Kidney tubule cell (primary cell): ENCODE data around the gene RYR2.

Source experiments
- DNase-seq: peaks from one replicate; pipeline ENCODE4 v3.0.0-alpha.2; 2018; ENCODE audit warnings: low spot score

The RYR2 gene

DNA sequence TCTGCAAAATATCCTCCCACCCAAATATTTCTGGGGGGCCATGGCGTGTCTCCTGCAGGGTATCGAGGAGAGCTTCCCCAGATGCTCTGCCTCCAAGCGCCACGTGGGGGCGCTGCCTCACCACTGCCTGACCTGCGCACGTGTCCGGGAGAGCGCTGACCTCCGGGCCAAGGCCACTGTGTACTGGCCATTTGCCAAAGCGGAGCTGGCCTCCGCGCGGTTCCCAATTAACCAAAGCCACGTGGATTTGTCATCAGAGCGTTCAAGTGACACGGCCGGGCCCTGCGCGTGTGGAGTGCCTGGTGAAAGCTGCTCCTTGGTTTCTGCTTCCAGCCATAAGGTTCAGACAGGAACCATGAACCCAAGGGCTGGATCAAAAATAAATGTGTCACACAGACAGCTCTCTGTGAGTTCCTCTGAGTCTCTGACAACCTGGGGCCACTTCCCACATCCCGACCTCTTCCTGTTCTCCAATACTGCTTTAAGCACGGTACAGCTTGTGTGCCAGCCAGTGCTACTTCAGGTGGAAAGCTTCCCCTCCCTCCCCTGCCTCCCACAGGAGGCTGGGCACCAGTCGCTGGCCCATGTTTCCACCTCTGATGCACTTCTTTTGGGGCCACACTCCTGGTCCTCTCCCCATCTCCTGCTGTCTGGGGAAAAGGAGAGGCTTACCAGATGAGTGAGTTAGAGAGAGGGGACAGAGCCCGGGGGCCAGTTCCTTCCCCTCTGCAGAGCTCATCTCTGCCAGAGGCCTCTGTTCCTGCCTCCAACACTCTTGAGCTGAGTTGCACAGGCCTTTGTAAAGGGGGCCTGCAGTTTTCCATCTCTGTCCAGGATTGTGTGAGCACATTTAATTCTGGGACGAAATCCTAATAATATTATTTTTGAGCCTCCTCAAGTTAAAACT lies 822.6 kb downstream of the RYR2 start:
- DNase-seq, result peak; percentile 89

DNA sequence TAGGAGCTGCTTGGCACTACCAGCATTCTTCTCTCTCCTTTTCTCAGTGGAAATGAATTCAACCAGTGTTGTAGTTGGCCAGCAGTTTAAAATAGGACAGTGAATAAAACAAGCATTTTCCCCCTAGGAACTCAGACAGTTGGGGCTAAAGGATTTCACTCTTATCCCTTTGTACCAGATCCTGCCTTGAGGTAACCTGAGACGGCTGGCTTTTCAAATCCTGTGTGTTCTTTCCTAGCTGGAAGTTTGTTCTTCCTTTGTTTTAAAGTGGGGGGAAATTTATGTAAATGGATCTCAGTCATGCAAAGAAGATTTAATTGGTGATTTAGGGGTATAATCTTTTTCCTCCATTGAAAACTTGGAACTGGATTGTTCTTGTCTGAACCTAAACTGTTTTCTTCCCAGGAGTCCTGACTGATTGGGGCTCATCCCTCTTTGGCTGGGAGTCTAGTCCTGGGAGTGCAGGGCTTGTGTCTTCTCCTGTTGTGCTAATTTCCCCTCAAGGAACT lies 825.5 kb downstream of the RYR2 start:
- DNase-seq, result no peak

DNA sequence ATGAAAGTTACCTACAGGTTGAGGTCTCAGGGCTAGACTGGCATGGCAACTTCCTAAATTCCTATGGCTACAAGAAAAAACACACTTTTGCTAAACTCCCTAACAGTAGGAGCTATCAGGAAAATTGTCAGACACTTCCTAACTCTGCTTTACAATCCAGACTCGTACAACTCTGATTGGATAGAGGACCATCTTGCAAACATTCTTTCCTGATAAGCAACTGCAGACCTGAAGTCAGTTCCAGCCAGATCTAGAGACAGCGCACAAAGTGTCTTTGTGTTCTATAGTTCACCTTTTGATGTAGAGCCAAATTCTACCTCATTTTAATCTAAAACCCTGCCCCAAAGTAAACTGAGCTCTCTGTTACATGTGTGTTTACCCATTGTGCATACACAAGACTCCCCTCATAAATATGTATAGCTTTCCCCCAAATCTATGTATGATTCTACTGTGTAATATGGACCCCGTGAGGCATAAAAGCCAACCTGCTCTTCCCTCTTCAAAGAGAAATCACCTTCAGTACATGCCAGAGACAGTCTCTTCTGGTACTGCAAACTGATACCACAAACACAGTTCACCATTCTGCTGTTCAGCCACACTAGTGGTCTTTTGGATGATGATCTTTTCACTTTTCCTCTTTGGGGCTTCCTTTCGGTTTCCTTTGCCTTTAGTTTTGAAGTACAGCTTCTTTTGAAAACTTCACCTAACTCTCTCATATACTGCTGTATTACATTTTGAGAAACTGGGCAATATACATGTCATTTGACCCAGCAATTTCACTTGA lies 827.0 kb downstream of the RYR2 start:
- DNase-seq, result no peak

DNA sequence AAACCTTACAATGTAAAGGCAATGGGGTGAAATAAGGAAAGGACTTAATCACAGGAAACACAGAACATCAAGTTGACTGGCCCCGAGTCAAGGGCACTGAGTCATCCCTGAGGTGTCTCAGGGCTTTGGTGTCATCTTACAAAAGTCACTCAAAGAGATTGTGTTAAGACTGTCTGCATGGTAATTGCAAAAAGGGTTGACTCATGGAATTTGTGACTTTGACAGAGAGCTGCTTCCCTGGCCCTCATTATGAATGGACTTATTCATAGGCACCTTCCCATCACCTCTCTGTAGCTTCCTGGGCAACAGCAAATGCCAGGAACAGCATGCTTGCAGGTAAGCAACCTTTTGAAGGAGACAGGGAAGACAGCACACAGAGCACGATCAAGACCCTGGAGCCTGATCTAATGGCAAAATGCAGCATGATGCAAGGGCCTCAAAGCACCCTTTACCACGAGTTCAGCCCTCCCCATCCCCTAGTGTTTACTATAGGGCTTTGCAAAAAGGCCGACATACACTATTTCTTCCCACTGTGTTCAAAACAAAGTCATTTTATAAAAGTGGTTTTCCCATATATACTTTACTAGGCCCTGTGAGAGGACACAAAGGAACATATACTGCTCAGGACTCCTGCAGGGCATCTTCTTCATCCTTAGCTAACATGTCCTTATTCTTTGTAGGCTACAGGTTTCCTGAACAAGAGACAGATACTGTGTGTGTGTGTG lies 831.7 kb downstream of the RYR2 start:
- peak; percentile 99 for DNase-seq

DNA sequence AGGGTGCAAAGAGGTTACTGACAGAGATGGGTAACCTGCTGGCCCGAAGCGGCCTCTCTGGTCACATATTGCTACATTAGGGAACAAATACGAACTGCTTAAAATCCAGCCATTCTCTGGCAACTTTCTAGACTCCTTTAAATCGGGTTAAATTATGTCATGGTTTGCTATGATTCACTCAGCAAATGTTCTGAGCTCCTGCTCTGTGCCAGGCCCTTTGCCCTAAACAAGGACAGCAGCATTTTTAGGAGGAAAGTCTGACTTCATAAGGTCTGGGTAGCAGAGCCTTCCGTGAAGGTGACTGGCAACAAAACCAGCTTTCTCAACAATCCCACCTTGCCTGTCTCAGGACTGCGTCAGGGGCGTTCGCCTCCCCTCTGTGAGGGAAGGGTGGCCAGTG lies 833.3 kb downstream of the RYR2 start:
- peak; percentile 53 for DNase-seq

DNA sequence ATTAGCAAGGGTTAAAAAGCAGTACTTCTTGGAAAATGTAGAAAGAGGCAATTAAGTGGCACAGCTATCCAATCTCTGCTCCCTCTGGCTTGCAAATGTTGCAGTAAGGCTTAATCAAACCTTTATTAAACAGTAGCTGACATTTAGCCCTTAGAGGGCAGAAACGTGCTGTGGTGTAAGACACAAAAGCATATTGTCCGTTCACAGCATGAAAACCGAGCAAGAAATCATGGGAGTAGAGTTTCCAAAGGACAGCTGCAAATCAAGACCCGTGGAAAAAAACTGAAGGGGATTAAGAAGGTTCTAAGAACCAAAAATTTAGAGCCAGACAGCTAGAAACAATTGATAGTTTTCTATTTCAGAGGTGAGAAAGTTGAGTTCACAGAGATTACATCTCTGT lies 835.6 kb downstream of the RYR2 start:
- DNase-seq, result no peak

DNA sequence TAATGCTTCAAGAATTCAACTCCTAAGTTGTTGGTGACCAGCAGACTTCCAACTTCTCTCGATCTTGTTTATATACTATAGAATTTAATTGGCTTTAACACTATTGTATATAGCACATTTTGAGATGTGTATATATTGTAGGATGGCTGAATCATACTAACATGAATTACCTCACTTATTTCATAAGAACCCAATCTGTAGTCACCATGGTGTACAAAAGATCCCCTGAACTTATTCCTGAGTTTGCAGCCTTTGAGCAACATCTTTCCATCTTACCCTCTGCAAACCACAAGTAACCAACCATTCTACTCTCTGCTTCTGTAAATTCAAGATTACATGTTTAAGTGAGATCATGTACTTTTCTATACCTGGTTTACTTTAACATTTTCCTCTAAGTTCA lies 836.4 kb downstream of the RYR2 start:
- DNase-seq, result no peak

DNA sequence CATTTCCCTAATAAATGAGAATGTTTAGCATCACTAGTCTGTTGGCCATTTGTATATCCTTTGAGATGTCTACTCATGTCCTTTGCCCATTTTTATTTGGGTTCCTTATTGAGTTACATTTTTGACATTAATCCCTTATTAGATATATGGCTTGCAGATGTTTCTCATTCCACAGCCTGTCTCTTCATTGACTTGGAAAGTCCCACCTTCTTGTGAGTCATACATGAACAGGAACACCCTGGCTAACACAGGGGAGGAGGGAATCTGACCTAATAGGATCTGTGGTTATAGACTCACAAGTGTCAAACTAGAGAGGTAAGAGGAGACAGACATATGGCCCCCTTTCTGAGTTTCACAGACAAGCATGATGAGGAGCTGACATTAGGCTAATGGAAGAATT lies 837.2 kb downstream of the RYR2 start:
- peak; percentile 92 for DNase-seq
